GM12872 (cell line): ENCODE data around the gene CAGE1.

Experiments
- CTCF ChIP-seq: IDR thresholded peaks from 3 replicates; pipeline ENCODE4 v1.5.1; 2011; ENCODE audit warnings: low read depth, mild to moderate bottlenecking, low read length, moderate library complexity; ENCODE audit not compliant: insufficient read depth

CAGE1 gene

GRCh38 chr6:7418238-7418905 lies 28.8 kb upstream of the CAGE1 start:
- no peak for TF ChIP-seq CTCF

GRCh38 chr6:7417684-7418083 lies 28.1 kb upstream of the CAGE1 start:
- no peak for TF ChIP-seq CTCF

DNA sequence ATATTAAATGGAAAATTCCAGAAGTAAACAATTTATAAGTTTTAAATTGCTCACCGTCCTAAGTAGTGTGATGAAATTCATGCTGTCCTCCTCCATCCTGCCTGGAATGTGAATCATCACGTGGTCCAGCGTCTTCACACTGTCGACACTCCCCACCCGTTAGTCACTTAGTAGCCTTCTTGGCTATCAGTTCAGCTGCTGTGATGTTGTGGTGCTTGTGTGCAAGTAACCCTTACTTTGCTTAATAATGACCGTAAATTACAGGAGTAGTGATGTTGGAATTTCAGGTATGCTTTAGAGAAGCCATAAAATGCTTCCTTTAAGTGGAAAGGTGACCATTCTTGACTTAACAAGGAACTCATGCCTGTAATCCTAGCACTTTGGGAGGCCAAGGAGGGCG lies 25.3 kb upstream of the CAGE1 start:
- no peak for TF ChIP-seq CTCF

- TF ChIP-seq CTCF, result no peak
Observed at GRCh38 chr6:7413151-7413823, 23.7 kb upstream of the CAGE1 start.

GRCh38 chr6:7411328-7411727 lies 21.8 kb upstream of the CAGE1 start:
- no peak for TF ChIP-seq CTCF

DNA sequence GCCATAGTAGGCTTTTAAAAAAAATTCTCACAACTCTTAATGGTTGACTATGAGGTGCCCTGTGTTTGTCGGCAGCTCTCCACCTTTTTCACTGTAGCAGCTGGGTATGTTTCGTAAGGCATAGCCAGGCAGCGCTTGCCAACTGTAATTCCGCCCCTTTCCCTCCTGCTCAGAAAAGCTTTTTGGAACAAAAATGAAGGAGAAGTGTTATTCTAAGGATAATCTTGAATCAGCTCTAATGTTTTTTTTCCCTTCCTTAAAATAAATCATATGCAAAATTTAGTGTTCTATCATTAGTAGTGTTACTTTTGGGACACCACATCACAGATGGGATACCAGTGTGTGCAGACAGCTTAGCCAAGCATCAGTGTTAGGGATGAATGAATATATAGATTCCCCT lies 21.3 kb upstream of the CAGE1 start:
- TF ChIP-seq CTCF, result no peak

- TF ChIP-seq CTCF, result no peak
Observed at GRCh38 chr6:7409740-7410139, 20.2 kb upstream of the CAGE1 start.
